Heart left ventricle (tissue), 13 donors: ENCODE data around the gene VTI1A.

Experiments
- POLR2A ChIP-seq, 2 donors: fragments of 450-650 bp; IDR thresholded peaks; one replicate each; pipeline ENCODE4 v1.6.1; 2017; ENCODE audit warnings: antibody characterized with exemption in 2 of 2, mild to moderate bottlenecking in 2 of 2, moderate library complexity in 2 of 2
- TF ChIP-seq, protein P1 (sequence below), 12 donors: fragments of 200-600 bp; sonication (generic) in 4 of 12; IDR thresholded peaks; one replicate each; pipeline versions ENCODE4 v1.5.0 to v1.8.0; 2018 to 2022; ENCODE audit warnings: antibody characterized with exemption in 12 of 12, mild to moderate bottlenecking in 5 of 12
- donor health status: ischemic (EF 13 %, LVEDD 7.1; RV severe dilation, severe dysfunction).
- donor health status: DM: no; HTN: yes; CAD: no.
- donor health status: DM: no; HTN: no; CAD: no.
- donor health status: ischemic (EF 25% LVEDD 6.9; RV normal size, moderate dysfunction).
- donor health status: ischemic (EF 25% LVEDD 5.7; RV mildly dilated, moderate dysfunction).
- donor health status: ischemic (EF 35%, LVEDD 5.7; RV mildly dilated, moderate dysfunction).
- donor health status: nonischemic (EF 11% LVEDD 7.7; RV severe dilation, severe dysfunction).
- donor health status: DM: yes; HTN: yes; CAD: no.
- donor health status: PGD.
- donor health status: ischemic (EF 29% LVEDD 5.4; RV normal size, mild dysfunction).
- donor health status: nonischemic (EF 23%, LVEDD 6.1; RV moderate dilation, normal function).

DNA sequence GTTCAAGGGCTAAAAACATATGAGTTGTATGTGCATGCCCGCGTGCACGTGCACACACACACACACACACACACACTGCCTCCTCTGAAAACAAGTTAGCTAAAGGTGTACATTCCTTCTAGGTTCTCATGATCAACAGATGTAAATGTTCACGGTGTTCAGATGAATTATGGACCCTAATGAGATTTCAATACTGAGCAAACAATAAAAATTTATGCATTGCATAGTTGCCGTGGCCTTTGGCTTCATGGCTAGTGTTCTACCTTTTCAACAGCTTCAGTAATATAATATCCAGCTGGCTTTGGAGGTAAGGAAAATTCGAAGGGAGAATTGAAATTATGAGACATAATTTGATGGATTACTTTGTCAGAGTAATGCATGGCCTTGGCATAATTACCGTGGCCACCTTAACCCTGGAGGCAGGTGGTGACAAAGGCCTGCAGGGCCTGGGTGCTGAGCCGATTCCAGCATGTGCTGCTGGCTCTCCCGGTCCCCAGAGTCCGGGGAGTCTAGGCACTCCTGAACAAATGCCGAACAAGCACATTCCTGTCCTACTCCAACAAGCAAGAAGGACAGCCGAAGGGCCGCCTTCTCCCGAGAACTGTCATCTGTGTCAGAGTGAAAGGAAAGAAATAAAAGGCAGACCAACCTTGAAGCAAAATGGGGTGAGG, 336.5 kb downstream of the VTI1A start:
- TF ChIP-seq, protein P1, sequence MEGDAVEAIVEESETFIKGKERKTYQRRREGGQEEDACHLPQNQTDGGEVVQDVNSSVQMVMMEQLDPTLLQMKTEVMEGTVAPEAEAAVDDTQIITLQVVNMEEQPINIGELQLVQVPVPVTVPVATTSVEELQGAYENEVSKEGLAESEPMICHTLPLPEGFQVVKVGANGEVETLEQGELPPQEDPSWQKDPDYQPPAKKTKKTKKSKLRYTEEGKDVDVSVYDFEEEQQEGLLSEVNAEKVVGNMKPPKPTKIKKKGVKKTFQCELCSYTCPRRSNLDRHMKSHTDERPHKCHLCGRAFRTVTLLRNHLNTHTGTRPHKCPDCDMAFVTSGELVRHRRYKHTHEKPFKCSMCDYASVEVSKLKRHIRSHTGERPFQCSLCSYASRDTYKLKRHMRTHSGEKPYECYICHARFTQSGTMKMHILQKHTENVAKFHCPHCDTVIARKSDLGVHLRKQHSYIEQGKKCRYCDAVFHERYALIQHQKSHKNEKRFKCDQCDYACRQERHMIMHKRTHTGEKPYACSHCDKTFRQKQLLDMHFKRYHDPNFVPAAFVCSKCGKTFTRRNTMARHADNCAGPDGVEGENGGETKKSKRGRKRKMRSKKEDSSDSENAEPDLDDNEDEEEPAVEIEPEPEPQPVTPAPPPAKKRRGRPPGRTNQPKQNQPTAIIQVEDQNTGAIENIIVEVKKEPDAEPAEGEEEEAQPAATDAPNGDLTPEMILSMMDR (IDR thresholded peaks at IDR 0.05), result no peak
- no peak for TF ChIP-seq POLR2A (IDR thresholded peaks at IDR 0.05)
